ENCODE measurements around the gene MSI2. TPM values are rescaled to one million over a fixed set of nuclear protein-coding genes. Genes with fewer than 3 reads are reported as not detected.

MSI2 gene
- total and polyA plus RNA-seq, 5 donors: 43.9 to 113 (median 107) TPM

GRCh38 chr17:57349541-57350247, 93.4 kb downstream of the MSI2 start:
- peaks cover 7% of the 10 kb centered on the region for H3K4me1 ChIP-seq (ENCODE audit: control insufficient read depth, insufficient read depth, low read length)
- H3K27me3 ChIP-seq (ENCODE audit: control insufficient read depth, insufficient read depth): no peaks in the 10 kb centered on the region
- intact Hi-C loops (cut with DNase I): loop anchor here in 1 of 4 donors (10.0 kb wide), 1 partner anchor 85 kb away; no protein-coding TSS in a partner anchor
- no peak overlapping the region for H3K27ac ChIP-seq (ENCODE audit: low read length)
- 74% methylated on average over 3 of the region's 3 CpGs for WGBS
- no peak overlapping the region for H3K4me3 ChIP-seq (ENCODE audit: low read length)
- ATAC-seq (no peak), DNase-seq (no peak)
- no peaks in the 10 kb centered on the region for H3K9me3 ChIP-seq (ENCODE audit: control insufficient read depth, low read length)

DNA sequence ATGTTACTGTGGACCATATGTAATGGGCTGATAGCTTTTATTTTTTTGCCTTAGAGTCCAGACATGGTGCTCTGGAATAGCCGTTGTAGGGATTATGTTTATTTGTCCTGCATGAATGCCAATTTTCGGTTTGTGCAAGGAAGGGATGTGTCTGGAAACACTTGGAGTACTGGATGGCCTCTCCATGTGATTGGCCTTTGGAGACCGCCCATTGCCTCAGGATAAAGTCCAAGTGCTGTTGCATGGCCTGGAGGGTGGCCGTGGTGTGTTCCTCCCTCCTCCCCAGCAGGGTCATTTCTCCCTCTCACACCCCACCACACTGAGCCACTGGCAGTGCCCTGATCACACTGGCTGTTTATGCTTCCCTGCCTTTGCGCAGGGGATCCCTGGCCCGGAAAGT, 93.9 kb downstream of the MSI2 start:
- WGBS: 64% methylated on average over 6 of the region's 6 CpGs
- Histone ChIP-seq H3K27ac (ENCODE audit: low read length) (no peak overlapping the region), H3K9me3 (ENCODE audit: control insufficient read depth, low read length) (no peaks in the 10 kb centered on the region), H3K4me3 (ENCODE audit: low read length) (no peak overlapping the region), H3K4me1 (ENCODE audit: control insufficient read depth, insufficient read depth, low read length) (peaks cover 11% of the 10 kb centered on the region), H3K27me3 (ENCODE audit: control insufficient read depth, insufficient read depth) (no peaks in the 10 kb centered on the region)
- intact Hi-C loops (cut with DNase I): loop anchor here in 1 of 4 donors (10.0 kb wide), 1 partner anchor 85 kb away; no protein-coding TSS in a partner anchor
- peak; percentile 67 to 91 (median 82) for DNase-seq
- peak; percentile 89 to 92 for ATAC-seq

GRCh38 chr17:57352665-57353175, 96.4 kb downstream of the MSI2 start:
- Histone ChIP-seq H3K4me1 (ENCODE audit: control insufficient read depth, insufficient read depth, low read length) (peaks cover 14% of the 10 kb centered on the region), H3K9me3 (ENCODE audit: control insufficient read depth, low read length) (no peaks in the 10 kb centered on the region), H3K4me3 (ENCODE audit: low read length) (no peak overlapping the region), H3K27me3 (ENCODE audit: control insufficient read depth, insufficient read depth) (no peaks in the 10 kb centered on the region), H3K27ac (ENCODE audit: low read length) (no peak overlapping the region)
- WGBS: 62% methylated on average over 5 of the region's 5 CpGs
- DNase-seq (peak in 2 of 3 donors; percentile 55 to 76), ATAC-seq (peak; percentile 57 to 65)
- intact Hi-C loops (cut with DNase I): loop anchor here in 1 of 4 donors (10.0 kb wide), 1 partner anchor 88 kb away; no protein-coding TSS in a partner anchor

- no peaks in the 10 kb centered on the region for H3K9me3 ChIP-seq (ENCODE audit: control insufficient read depth, low read length)
Measured at GRCh38 chr17:57354673-57355072, 98.3 kb downstream of the MSI2 start.

GRCh38 chr17:57355090-57355859, 99.0 kb downstream of the MSI2 start:
- 71% methylated on average over 6 of the region's 6 CpGs for WGBS
- no peak for DNase-seq
- Histone ChIP-seq H3K4me1 (ENCODE audit: control insufficient read depth, insufficient read depth, low read length) (peaks cover 19% of the 10 kb centered on the region), H3K9me3 (ENCODE audit: control insufficient read depth, low read length) (no peaks in the 10 kb centered on the region), H3K27ac (ENCODE audit: low read length) (peak overlapping the region; percentile 42), H3K4me3 (ENCODE audit: low read length) (no peak overlapping the region), H3K27me3 (ENCODE audit: control insufficient read depth, insufficient read depth) (no peaks in the 10 kb centered on the region)
- peak in 1 of 2 donors; percentile 64 for ATAC-seq
- intact Hi-C loops (cut with DNase I): loop anchor here in 1 of 4 donors (10.0 kb wide), 1 partner anchor 90 kb away; no protein-coding TSS in a partner anchor

More at GRCh38 chr17:57354673-57355072, 98.3 kb downstream of the MSI2 start:
- no peak overlapping the region for H3K27ac ChIP-seq (ENCODE audit: low read length)
- no peak overlapping the region for H3K4me3 ChIP-seq (ENCODE audit: low read length)
- no peaks in the 10 kb centered on the region for H3K27me3 ChIP-seq (ENCODE audit: control insufficient read depth, insufficient read depth)
- WGBS: 88% methylated on average over 2 of the region's 2 CpGs
- ATAC-seq (no peak), DNase-seq (no peak)
- intact Hi-C loops (cut with DNase I): loop anchor here in 1 of 4 donors (10.0 kb wide), 1 partner anchor 90 kb away; no protein-coding TSS in a partner anchor
- peaks cover 20% of the 10 kb centered on the region for H3K4me1 ChIP-seq (ENCODE audit: control insufficient read depth, insufficient read depth, low read length)

GRCh38 chr17:57356153-57356718, 99.9 kb downstream of the MSI2 start:
- Histone ChIP-seq H3K27ac (ENCODE audit: low read length) (no peak overlapping the region), H3K4me3 (ENCODE audit: low read length) (no peak overlapping the region), H3K4me1 (ENCODE audit: control insufficient read depth, insufficient read depth, low read length) (peaks cover 17% of the 10 kb centered on the region), H3K9me3 (ENCODE audit: control insufficient read depth, low read length) (no peaks in the 10 kb centered on the region), H3K27me3 (ENCODE audit: control insufficient read depth, insufficient read depth) (no peaks in the 10 kb centered on the region)
- no peak for DNase-seq
- ATAC-seq: peak in 1 of 2 donors; percentile 9
- 47% methylated on average over 6 of the region's 6 CpGs for WGBS
- intact Hi-C loops (cut with DNase I): loop anchor here in 1 of 4 donors (10.0 kb wide), 1 partner anchor 91 kb away; no protein-coding TSS in a partner anchor

DNA sequence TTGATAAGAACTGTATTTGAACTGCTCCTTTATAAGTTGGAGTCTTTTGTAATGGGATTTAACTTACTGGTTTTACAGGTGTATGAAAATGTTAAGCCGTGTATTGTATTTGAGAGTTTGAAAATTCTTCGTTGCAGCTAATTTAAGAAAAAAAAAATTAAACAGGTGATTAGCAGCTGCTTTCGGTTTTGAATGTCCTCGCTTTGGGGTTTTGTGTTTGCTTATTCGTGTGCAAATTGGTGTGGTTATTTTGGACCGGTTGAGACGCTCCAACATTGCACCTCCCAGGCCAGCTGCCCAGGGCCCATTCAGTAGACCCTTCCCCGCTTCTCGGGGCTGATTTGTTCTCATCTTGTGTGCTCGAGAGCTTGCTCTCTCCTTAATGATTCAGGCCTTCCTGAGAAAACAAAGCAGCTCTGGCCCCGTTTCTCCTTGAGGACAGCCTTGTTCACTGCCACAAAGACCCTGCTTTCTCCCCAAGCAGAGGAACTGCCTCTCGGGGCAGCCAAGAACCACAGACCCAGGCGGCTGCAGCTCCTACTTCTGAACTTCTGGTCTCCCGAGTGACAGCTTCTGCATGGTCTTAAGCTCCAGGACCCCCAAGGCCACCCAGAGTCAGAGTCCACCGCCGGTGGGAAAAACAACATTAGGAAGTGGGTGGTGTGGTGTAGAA, 100.5 kb downstream of the MSI2 start:
- Histone ChIP-seq H3K27me3 (ENCODE audit: control insufficient read depth, insufficient read depth) (no peaks in the 10 kb centered on the region), H3K9me3 (ENCODE audit: control insufficient read depth, low read length) (no peaks in the 10 kb centered on the region), H3K4me1 (ENCODE audit: control insufficient read depth, insufficient read depth, low read length) (peaks cover 17% of the 10 kb centered on the region), H3K27ac (ENCODE audit: low read length) (no peak overlapping the region), H3K4me3 (ENCODE audit: low read length) (no peak overlapping the region)
- no peak for ATAC-seq
- intact Hi-C loops (cut with DNase I): loop anchor here in 1 of 4 donors (10.0 kb wide), 1 partner anchor 92 kb away; no protein-coding TSS in a partner anchor
- 68% methylated on average over 16 of the region's 16 CpGs for WGBS
- DNase-seq: no peak

DNA sequence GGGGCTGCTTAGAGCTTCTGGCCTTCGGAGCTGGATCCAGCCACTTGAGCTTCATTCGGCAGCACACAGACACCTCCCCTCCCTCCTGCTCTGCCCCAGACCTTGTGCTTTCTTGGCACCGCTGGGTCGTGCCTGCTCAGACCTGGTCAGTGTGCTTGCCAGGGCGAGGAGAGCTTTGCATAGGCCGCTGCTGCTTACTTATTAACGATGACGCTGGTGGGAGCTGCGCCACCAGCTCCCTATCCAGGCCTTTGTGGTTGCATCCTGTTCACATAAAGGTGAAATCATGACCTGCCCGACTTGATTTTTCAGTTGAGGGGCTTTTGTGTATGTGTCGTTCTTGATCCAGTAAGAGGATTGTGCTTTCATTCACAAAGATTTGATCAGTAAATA, 101.1 kb downstream of the MSI2 start:
- intact Hi-C loops (cut with DNase I): loop anchor here in 1 of 4 donors (10.0 kb wide), 1 partner anchor 93 kb away; no protein-coding TSS in a partner anchor
- ATAC-seq: peak; percentile 62 to 71
- peak in 2 of 3 donors; percentile 47 to 79 for DNase-seq

DNA sequence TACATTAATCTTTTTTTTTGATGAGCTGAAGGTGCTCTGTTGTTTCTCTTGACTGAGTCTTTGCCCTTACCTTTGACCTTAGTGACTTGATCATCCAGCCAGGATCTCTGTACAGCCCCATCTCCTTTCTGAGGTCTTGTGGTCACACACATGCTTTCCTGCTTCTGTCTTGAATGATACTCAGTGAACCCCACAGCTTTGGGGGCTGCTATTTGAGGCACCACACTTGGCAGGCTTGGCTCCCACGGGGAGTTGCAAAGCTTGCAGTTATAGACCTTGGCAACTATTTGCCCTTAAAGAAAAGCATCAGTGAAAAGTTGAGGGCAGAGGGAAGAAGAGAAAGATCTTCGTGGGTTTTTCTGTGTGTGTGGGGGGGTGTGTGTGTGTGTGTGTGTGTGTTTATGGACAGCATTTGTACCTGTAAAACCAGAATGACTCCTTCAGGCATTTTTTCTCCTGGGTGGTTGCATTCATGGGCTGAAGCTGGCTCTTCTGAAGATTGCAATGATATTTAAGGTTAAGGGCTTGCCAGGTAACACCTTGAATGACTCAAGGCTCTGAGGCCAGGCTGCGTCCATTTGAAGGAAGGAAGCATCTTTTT, 101.6 kb downstream of the MSI2 start:
- Histone ChIP-seq H3K27ac (ENCODE audit: low read length) (no peak overlapping the region), H3K4me3 (ENCODE audit: low read length) (no peak overlapping the region), H3K4me1 (ENCODE audit: control insufficient read depth, insufficient read depth, low read length) (peaks cover 15% of the 10 kb centered on the region), H3K9me3 (ENCODE audit: control insufficient read depth, low read length) (no peaks in the 10 kb centered on the region), H3K27me3 (ENCODE audit: control insufficient read depth, insufficient read depth) (no peaks in the 10 kb centered on the region)
- intact Hi-C loops (cut with DNase I): loop anchor here in 1 of 4 donors (10.0 kb wide), 1 partner anchor 93 kb away; no protein-coding TSS in a partner anchor
- DNase-seq (no peak), ATAC-seq (no peak)
- WGBS: 73% methylated on average over 3 of the region's 3 CpGs

More for the DNA sequence above, 101.1 kb downstream of the MSI2 start:
- Histone ChIP-seq H3K4me3 (ENCODE audit: low read length) (no peak overlapping the region), H3K9me3 (ENCODE audit: control insufficient read depth, low read length) (no peaks in the 10 kb centered on the region), H3K27me3 (ENCODE audit: control insufficient read depth, insufficient read depth) (no peaks in the 10 kb centered on the region), H3K4me1 (ENCODE audit: control insufficient read depth, insufficient read depth, low read length) (peaks cover 16% of the 10 kb centered on the region), H3K27ac (ENCODE audit: low read length) (no peak overlapping the region)
- 56% methylated on average over 11 of the region's 11 CpGs for WGBS

DNA sequence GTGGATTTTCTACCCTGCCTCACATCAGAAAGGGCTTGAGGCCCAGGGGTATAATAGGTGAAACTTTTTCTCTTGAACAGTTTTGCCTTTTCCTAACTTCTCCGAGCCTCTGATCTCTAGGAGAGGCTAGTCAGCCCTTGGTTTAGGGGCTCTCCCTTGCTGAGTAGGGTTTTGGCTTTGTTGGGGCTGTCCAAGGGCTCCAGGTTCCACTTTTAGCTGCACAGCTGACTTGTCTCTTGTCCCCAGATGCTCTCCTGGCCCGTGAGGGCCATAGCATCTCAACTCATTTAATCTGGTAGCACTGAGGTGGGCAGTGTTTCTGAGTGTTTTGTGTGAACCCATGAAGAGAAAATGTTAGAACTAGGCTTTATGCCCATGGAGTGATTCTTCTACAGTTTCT, 103.9 kb downstream of the MSI2 start:
- Histone ChIP-seq H3K27ac (ENCODE audit: low read length) (no peak overlapping the region), H3K9me3 (ENCODE audit: control insufficient read depth, low read length) (no peaks in the 10 kb centered on the region), H3K27me3 (ENCODE audit: control insufficient read depth, insufficient read depth) (no peaks in the 10 kb centered on the region), H3K4me3 (ENCODE audit: low read length) (no peak overlapping the region), H3K4me1 (ENCODE audit: control insufficient read depth, insufficient read depth, low read length) (peaks cover 17% of the 10 kb centered on the region)
- intact Hi-C loops (cut with DNase I): no loop called here
- DNase-seq: no peak
- ATAC-seq: no peak
- WGBS: 78% methylated on average over 2 of the region's 2 CpGs
